Measurements from ENCODE around the gene GSTT2B. TPM values are rescaled to one million over a fixed set of nuclear protein-coding genes. Genes with fewer than 3 reads are reported as not detected.
"Not testable (repeated sequence)": the region's sequence is repeated elsewhere in the genome, so short reads cannot be mapped to it uniquely, and the experiment has no call there.

GSTT2B gene
- total RNA-seq, 1 donor from 2014 or later = 6.0 TPM

- Mint-ChIP-seq H3K27me3 (ENCODE audit: unreplicated experiment) (peaks cover 4% of the 10 kb centered on the region), H3K36me3 (ENCODE audit: low read depth, unreplicated experiment) (no peaks in the 10 kb centered on the region), H3K9me3 (ENCODE audit: unreplicated experiment) (no peaks in the 10 kb centered on the region), H3K4me1 (ENCODE audit: unreplicated experiment) (peaks cover 4% of the 10 kb centered on the region), H3K4me3 (ENCODE audit: unreplicated experiment) (no peak overlapping the region), H3K27ac (ENCODE audit: unreplicated experiment) (no peak overlapping the region)
- DNase-seq (ENCODE audit: low spot score) = no peak
- TF ChIP-seq, protein P1, sequence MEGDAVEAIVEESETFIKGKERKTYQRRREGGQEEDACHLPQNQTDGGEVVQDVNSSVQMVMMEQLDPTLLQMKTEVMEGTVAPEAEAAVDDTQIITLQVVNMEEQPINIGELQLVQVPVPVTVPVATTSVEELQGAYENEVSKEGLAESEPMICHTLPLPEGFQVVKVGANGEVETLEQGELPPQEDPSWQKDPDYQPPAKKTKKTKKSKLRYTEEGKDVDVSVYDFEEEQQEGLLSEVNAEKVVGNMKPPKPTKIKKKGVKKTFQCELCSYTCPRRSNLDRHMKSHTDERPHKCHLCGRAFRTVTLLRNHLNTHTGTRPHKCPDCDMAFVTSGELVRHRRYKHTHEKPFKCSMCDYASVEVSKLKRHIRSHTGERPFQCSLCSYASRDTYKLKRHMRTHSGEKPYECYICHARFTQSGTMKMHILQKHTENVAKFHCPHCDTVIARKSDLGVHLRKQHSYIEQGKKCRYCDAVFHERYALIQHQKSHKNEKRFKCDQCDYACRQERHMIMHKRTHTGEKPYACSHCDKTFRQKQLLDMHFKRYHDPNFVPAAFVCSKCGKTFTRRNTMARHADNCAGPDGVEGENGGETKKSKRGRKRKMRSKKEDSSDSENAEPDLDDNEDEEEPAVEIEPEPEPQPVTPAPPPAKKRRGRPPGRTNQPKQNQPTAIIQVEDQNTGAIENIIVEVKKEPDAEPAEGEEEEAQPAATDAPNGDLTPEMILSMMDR (IDR thresholded peaks at IDR 0.05; ENCODE audit: unreplicated experiment) = no peak
These were observed 22.5 kb downstream of the GSTT2B start for GRCh38 chr22:23938328-23939016.

DNA sequence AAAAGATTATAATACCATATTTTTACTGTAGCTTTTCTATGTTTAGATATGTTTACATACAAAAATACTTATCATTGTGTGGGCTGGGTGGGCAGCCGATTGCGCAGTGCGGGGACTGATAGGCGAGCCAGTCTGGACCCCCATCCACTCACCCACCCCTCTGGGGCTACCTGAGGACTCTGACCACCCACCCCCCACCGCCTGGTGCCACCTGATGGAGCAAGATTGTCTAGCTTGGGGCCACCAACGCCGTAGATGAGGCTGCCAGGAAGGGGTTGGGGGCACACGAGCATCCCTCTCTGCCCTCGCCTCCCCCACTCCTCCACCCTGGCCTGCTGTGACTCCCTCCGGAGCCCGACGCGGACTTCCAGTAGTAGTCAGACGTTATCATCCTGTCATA, 34.4 kb downstream of the GSTT2B start:
- Mint-ChIP-seq H3K4me1 (ENCODE audit: unreplicated experiment) (no peaks in the 10 kb centered on the region), H3K4me3 (ENCODE audit: unreplicated experiment) (peak overlapping the region; percentile 54), H3K27me3 (ENCODE audit: unreplicated experiment) (no peaks in the 10 kb centered on the region), H3K9me3 (ENCODE audit: unreplicated experiment) (no peaks in the 10 kb centered on the region), H3K36me3 (ENCODE audit: low read depth, unreplicated experiment) (peaks cover 38% of the 10 kb centered on the region), H3K27ac (ENCODE audit: unreplicated experiment) (no peak overlapping the region)
- TF ChIP-seq, protein P1 (IDR thresholded peaks at IDR 0.05; ENCODE audit: unreplicated experiment) = no peak
- no peak for DNase-seq (ENCODE audit: low spot score)

DNA sequence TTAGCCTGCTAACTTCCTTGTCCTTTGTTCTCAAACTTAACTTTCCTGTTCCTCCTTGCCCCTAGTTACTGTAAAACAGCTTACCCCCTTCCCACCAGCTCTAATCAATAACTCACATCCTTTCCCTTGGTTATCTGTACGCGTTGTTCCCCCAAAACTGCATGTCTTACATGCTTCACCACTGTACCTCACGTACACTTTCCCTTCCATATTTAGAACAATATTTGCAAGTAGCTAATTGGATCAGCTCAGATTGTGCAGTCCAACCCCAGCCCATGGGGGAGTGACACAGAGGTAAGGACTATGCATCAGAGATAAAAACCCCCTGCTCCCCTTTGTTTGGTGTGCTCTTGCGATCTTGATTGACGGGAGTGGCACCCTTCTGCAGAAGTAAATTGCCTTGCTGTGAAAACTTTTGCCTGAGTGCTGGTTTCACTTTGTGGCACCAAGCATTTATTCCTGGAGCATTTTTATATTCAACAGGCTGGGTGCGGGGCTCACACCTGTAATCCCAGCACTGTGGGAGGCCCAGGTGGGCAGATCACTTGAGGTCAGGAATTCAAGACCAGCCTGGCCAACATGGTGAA, 35.9 kb downstream of the GSTT2B start:
- peaks cover 2% of the 10 kb centered on the region for H3K27me3 Mint-ChIP-seq (ENCODE audit: unreplicated experiment)
- H3K9me3 Mint-ChIP-seq (ENCODE audit: unreplicated experiment) = no peaks in the 10 kb centered on the region
- TF ChIP-seq, protein P1 (IDR thresholded peaks at IDR 0.05; ENCODE audit: unreplicated experiment) = no peak
- H3K27ac Mint-ChIP-seq (ENCODE audit: unreplicated experiment) = no peak overlapping the region
- H3K4me1 Mint-ChIP-seq (ENCODE audit: unreplicated experiment) = no peaks in the 10 kb centered on the region
- peaks cover 32% of the 10 kb centered on the region for H3K36me3 Mint-ChIP-seq (ENCODE audit: low read depth, unreplicated experiment)
- H3K4me3 Mint-ChIP-seq (ENCODE audit: unreplicated experiment) = peak overlapping the region; percentile 43
- DNase-seq (ENCODE audit: low spot score) = no peak

- no peak overlapping the region for H3K27ac Mint-ChIP-seq (ENCODE audit: unreplicated experiment)
These were observed 38.1 kb downstream of the GSTT2B start for GRCh38 chr22:23922921-23923320.

DNA sequence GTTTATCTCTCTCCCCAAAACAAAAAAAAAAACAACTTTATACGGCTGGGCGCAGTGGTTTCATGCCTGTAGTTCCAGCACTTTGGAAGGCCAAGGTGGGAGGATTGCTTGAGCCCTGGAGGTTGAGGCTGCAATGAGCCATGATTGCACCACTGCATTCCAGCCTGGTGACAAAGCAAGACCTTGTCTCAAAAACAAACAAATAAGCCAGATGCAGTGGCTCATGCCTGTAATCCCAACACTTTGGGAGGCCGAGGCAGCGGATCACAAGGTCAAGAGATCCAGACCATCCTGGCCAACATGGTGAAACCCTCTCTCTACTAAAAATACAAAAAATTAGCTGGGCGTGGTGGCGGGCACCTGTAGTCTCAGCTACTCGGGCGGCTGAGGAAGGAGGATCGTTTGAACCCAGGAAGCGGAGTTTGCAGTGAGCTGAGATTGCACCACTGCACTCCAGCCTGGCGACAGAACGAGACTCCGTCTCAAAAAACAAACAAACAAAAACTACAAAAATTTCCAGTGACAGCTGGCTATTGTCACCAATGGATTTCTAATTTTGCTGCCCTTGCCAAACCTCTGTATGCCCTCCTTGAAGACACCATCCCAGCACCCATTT, 39.3 kb downstream of the GSTT2B start:
- not testable (repeated sequence) for H3K27ac Mint-ChIP-seq (ENCODE audit: unreplicated experiment); H3K27me3 Mint-ChIP-seq (ENCODE audit: unreplicated experiment); H3K9me3 Mint-ChIP-seq (ENCODE audit: unreplicated experiment); H3K4me1 Mint-ChIP-seq (ENCODE audit: unreplicated experiment); DNase-seq (ENCODE audit: low spot score); H3K4me3 Mint-ChIP-seq (ENCODE audit: unreplicated experiment)
- peaks cover 21% of the 10 kb centered on the region for H3K36me3 Mint-ChIP-seq (ENCODE audit: low read depth, unreplicated experiment)

More at GRCh38 chr22:23922921-23923320, 38.1 kb downstream of the GSTT2B start:
- H3K36me3 Mint-ChIP-seq (ENCODE audit: low read depth, unreplicated experiment) = peaks cover 28% of the 10 kb centered on the region
- TF ChIP-seq, protein P1 (IDR thresholded peaks at IDR 0.05; ENCODE audit: unreplicated experiment) = no peak
- no peaks in the 10 kb centered on the region for H3K9me3 Mint-ChIP-seq (ENCODE audit: unreplicated experiment)
- no peak for DNase-seq (ENCODE audit: low spot score)
- no peak overlapping the region for H3K4me3 Mint-ChIP-seq (ENCODE audit: unreplicated experiment)
- peaks cover 2% of the 10 kb centered on the region for H3K27me3 Mint-ChIP-seq (ENCODE audit: unreplicated experiment)
- no peaks in the 10 kb centered on the region for H3K4me1 Mint-ChIP-seq (ENCODE audit: unreplicated experiment)

DNA sequence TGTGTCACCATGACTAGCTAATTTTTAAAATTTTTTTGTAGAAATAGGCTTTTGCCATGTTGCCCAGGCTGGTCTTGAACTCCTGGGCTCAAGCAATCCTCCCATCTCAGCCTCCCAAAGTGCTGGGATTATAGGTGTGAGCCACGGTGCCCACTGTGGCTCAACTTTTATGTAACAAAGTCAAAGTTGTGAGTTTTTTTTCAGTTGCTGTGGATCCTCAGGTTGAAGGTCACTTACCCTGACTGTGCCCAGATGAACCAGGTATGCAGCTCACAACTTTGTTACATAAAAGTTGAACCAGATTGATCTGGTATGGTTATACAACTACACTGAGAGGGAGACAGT, 40.8 kb downstream of the GSTT2B start:
- peaks cover 13% of the 10 kb centered on the region for H3K36me3 Mint-ChIP-seq (ENCODE audit: low read depth, unreplicated experiment)
- not testable (repeated sequence) for DNase-seq (ENCODE audit: low spot score); H3K4me3 Mint-ChIP-seq (ENCODE audit: unreplicated experiment); H3K27ac Mint-ChIP-seq (ENCODE audit: unreplicated experiment); H3K27me3 Mint-ChIP-seq (ENCODE audit: unreplicated experiment); H3K9me3 Mint-ChIP-seq (ENCODE audit: unreplicated experiment); H3K4me1 Mint-ChIP-seq (ENCODE audit: unreplicated experiment)
